ENCODE results near the gene ITGA11. TPM values are rescaled to one million over a fixed set of nuclear protein-coding genes. Genes with fewer than 3 reads are reported as not detected.
"Not testable (repeated sequence)": the region's sequence is repeated elsewhere in the genome, so short reads cannot be mapped to it uniquely, and the experiment has no call there.

Gene ITGA11
- total RNA-seq, 2 experiments from 2014 or later, result under 0.01 TPM; not detected in 1

DNA sequence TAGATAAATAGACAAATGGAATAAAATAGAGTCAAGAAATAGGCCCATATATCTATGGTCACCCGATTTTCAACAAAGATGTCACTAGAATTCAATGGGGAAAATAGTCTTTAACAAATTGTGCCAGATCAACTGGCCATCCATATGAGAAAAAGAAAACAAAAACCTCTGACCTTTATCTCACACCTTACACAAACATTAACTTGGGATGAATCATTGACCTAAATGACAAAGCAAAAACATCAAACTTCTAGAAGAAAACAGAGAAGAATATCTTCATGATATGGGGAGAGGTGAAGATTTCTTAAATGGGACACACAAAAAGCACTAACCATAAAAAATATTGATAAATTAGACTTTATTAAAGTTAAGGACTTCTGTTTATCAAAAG lies 31.9 kb downstream of the ITGA11 start:
- no peaks in the 10 kb centered on the region for H3K4me1 ChIP-seq (ENCODE audit: insufficient read depth, low read length, poor library complexity, severe bottlenecking)
- no peaks in the 10 kb centered on the region for H3K9me3 ChIP-seq (ENCODE audit: low read length)
- no peak overlapping the region for H2AFZ ChIP-seq (ENCODE audit: low read length)
- ChIA-PET POLR2A (no interaction called here), CTCF (ENCODE audit: unreplicated experiment) (no interaction called here)
- no peaks in the 10 kb centered on the region for H3K9me2 ChIP-seq (ENCODE audit: insufficient read depth, low read length)
- no peak overlapping the region for H3K4me3 ChIP-seq (ENCODE audit: low read depth, low read length, poor library complexity, severe bottlenecking)
- H4K20me1 ChIP-seq (ENCODE audit: insufficient read depth, low read length), result no peaks in the 10 kb centered on the region
- no peak for DNase-seq (ENCODE audit: low spot score)
- H3K36me3 ChIP-seq (ENCODE audit: insufficient read depth, low read length), result no peaks in the 10 kb centered on the region
- H3K79me2 ChIP-seq (ENCODE audit: insufficient read depth, low read depth, low read length), result no peaks in the 10 kb centered on the region
- no TSS peak for BruUV-seq (replicated peaks)
- no peak overlapping the region for H3K4me2 ChIP-seq (ENCODE audit: low read length)
- TF ChIP-seq CTCF (conservative IDR thresholded peaks at IDR 0.05; ENCODE audit: low read length), result no peak
- TF ChIP-seq EZH2phosphoT487 (IDR thresholded peaks at IDR 0.05; ENCODE audit: borderline replicate concordance, low read depth, low read length), result no peak
- no peak overlapping the region for H3K27ac ChIP-seq (ENCODE audit: low read depth, low read length, poor library complexity, severe bottlenecking)
- intact Hi-C loops (cut with micrococcal nuclease; ENCODE audit: unreplicated experiment), result no loop called here

- intact Hi-C loops (cut with micrococcal nuclease; ENCODE audit: unreplicated experiment), result no loop called here
- no TSS peak for BruUV-seq (replicated peaks)
- no peaks in the 10 kb centered on the region for H4K20me1 ChIP-seq (ENCODE audit: insufficient read depth, low read length)
- H3K27ac ChIP-seq (ENCODE audit: low read depth, low read length, poor library complexity, severe bottlenecking), result no peak overlapping the region
- no peak overlapping the region for H2AFZ ChIP-seq (ENCODE audit: low read length)
- no peaks in the 10 kb centered on the region for H3K36me3 ChIP-seq (ENCODE audit: insufficient read depth, low read length)
- no peak for TF ChIP-seq EZH2phosphoT487 (IDR thresholded peaks at IDR 0.05; ENCODE audit: borderline replicate concordance, low read depth, low read length)
- TF ChIP-seq CTCF (conservative IDR thresholded peaks at IDR 0.05; ENCODE audit: low read length), result no peak
- H3K4me2 ChIP-seq (ENCODE audit: low read length), result no peak overlapping the region
- no peaks in the 10 kb centered on the region for H3K4me1 ChIP-seq (ENCODE audit: insufficient read depth, low read length, poor library complexity, severe bottlenecking)
- POLR2A ChIA-PET, result no interaction called here
- H3K79me2 ChIP-seq (ENCODE audit: insufficient read depth, low read depth, low read length), result no peaks in the 10 kb centered on the region
- CTCF ChIA-PET (ENCODE audit: unreplicated experiment), result no interaction called here
- DNase-seq (ENCODE audit: low spot score), result no peak
- H3K9me3 ChIP-seq (ENCODE audit: low read length), result no peaks in the 10 kb centered on the region
- H3K9me2 ChIP-seq (ENCODE audit: insufficient read depth, low read length), result no peaks in the 10 kb centered on the region
- no peak overlapping the region for H3K4me3 ChIP-seq (ENCODE audit: low read depth, low read length, poor library complexity, severe bottlenecking)
Observed at GRCh38 chr15:68399096-68400065, 32.6 kb downstream of the ITGA11 start.

GRCh38 chr15:68397999-68398398 lies 34.0 kb downstream of the ITGA11 start:
- DNase-seq (ENCODE audit: low spot score); H3K4me1 ChIP-seq (ENCODE audit: insufficient read depth, low read length, poor library complexity, severe bottlenecking); H3K9me2 ChIP-seq (ENCODE audit: insufficient read depth, low read length); H3K27ac ChIP-seq (ENCODE audit: low read depth, low read length, poor library complexity, severe bottlenecking); H3K79me2 ChIP-seq (ENCODE audit: insufficient read depth, low read depth, low read length); BruUV-seq (replicated peaks); H3K4me3 ChIP-seq (ENCODE audit: low read depth, low read length, poor library complexity, severe bottlenecking); H4K20me1 ChIP-seq (ENCODE audit: insufficient read depth, low read length); POLR2A ChIA-PET; H3K36me3 ChIP-seq (ENCODE audit: insufficient read depth, low read length); intact Hi-C loops (cut with micrococcal nuclease; ENCODE audit: unreplicated experiment); H3K4me2 ChIP-seq (ENCODE audit: low read length); H3K9me3 ChIP-seq (ENCODE audit: low read length); H2AFZ ChIP-seq (ENCODE audit: low read length); CTCF ChIA-PET (ENCODE audit: unreplicated experiment): not testable (repeated sequence)
